ENCODE data around the gene SIRT7.

The SIRT7 gene

DNA sequence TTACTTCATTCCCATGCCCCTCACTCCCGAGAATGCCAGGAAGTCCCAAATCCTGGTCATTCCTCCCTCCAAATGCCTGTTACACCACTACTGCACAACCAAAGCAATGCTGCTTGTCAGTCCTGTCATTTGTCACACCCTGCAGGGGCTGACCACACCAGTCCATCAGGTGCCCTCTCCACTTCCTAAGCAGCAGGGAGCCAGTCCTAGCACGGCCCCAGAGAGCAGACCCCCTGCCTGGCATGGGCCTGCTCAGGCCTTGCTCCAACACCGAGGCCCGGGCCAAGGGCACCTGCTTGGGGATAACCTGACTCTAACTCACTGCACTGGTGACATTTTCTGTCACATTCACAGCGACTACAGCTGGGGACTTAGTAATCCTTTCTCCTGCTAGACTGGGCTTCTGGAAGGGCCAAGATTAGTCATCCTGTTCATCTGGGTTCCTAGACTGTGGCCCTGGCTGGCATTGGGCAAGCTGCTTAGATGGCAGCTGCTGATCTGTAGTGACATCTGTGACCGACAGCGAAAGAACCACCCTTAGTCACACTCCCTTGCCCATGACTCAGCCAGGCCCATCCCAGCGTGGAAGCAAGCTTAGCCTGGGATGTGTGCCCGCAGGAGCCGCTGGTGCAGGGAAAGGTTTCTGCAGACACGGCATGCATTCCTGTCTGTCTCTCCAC, 32.0 kb downstream of the SIRT7 start:
- peak; percentile 97 for DNase-seq (ENCODE audit: low spot score)

- DNase-seq (ENCODE audit: low spot score): no peak
Observed at GRCh38 chr17:81885454-81885853, 32.5 kb downstream of the SIRT7 start.

DNA sequence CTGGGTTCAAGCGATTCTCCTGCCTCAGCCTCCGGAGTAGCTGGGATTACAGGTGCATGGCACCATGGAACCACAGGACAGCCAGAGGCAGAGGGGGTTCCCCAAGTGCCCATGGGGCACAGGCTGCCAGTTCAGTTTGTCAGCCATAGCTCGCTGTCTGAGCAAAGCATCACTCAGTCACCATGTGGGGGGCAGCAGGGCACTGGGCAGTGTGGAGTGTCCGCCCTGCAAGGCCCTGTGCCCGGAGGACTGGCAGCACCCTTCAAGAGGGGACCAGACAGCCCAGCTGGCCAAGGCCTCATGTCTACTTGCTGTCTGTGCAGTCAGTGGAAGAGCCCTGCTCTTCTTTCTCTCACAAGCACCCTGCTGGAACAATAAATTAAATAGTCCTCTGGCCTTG, 33.0 kb downstream of the SIRT7 start:
- DNase-seq (ENCODE audit: low spot score): no peak

- DNase-seq (ENCODE audit: low spot score): no peak
Observed at GRCh38 chr17:81884520-81884919, 33.5 kb downstream of the SIRT7 start.

- no peak for DNase-seq (ENCODE audit: low spot score)
Observed at GRCh38 chr17:81879121-81879520, 38.9 kb downstream of the SIRT7 start.

DNA sequence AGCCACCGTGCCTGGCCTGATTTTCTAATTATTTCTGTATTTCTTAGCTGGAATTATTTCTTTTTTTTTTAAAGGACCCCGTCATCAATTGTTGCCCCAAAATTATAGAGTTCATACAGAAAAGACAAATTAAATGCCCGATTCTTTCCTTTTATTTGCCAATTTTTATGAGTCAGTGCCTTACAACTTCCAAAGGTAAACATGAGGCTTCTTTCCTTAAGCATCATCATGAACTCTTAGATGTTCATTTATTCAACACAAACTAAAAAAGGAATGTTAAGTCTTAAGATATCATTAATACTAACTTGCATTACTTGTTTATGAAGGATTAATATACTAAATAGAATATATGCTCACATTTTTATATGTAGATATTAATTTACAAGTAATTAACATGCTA, 39.7 kb downstream of the SIRT7 start:
- DNase-seq (ENCODE audit: low spot score): no peak

DNA sequence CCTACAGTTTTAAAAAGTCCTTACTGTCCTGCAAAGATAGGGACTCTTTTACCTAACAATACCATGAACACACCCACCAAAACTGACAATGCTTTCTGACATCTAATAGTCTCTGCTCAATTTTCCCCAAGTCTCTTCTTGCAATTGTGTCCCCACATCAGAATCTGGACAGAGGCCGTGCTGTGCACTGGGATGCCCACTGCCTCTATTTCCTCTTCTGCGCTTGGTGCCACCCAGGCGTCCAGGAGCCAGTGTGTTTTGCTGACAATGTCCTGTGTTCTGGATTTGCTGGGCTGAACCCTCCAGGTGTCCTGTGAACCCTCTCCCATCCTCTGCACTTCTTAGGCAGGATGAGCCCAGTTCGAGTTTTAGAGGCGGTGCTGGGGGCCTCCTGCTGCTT, 40.4 kb downstream of the SIRT7 start:
- DNase-seq (ENCODE audit: low spot score): no peak

DNA sequence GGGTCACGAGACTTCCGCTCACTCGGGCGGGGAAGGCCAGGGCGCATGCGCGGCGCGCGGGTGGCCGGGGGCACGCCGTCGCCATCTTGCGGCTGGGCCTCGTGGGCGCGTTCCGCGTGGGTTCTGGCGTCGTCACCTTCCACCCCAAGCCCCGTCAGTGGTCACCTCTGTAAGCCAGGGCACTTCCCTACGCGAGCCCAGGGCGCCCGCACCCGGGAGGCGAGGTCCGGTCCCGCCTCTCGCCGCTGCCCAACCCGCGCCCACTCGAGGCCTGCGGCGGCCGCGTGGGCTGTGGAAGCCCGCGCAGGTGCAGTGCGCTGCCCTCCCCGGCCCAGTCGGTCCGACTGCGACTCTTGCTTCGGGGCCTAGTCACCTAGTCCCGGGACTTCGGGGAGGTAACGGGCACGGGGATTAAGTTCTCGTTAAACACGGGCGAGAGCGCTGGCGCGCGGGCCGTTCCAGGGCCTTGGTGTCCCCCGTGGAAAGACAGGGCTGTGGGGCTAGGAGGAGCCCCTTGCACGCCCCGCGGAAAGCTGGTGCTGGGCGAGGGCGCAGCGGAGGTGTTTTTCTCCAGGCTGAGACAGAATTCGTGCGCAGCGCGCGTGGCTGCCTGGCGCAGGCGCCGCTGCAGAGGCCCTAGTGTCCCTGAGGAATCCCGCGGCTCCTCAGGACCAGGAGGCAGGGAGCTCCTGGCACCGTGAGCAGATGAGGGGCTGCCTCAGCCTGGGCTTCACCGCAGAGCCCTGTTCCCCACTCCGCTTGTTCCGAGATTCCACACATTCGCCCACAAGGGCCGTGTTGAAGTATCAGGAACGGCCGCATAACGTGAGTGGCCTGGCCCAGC, 46.4 kb downstream of the SIRT7 start:
- peak; percentile 91 for DNase-seq (ENCODE audit: low spot score)

GRCh38 chr17:81870981-81871386, 47.0 kb downstream of the SIRT7 start, which contains the start of gene ARHGDIA:
ARHGDIA (minus strand) TSS chr17:81871337; CDS start chr17:81869930, 1,407 bp downstream.
- DNase-seq (ENCODE audit: low spot score): no peak

DNA sequence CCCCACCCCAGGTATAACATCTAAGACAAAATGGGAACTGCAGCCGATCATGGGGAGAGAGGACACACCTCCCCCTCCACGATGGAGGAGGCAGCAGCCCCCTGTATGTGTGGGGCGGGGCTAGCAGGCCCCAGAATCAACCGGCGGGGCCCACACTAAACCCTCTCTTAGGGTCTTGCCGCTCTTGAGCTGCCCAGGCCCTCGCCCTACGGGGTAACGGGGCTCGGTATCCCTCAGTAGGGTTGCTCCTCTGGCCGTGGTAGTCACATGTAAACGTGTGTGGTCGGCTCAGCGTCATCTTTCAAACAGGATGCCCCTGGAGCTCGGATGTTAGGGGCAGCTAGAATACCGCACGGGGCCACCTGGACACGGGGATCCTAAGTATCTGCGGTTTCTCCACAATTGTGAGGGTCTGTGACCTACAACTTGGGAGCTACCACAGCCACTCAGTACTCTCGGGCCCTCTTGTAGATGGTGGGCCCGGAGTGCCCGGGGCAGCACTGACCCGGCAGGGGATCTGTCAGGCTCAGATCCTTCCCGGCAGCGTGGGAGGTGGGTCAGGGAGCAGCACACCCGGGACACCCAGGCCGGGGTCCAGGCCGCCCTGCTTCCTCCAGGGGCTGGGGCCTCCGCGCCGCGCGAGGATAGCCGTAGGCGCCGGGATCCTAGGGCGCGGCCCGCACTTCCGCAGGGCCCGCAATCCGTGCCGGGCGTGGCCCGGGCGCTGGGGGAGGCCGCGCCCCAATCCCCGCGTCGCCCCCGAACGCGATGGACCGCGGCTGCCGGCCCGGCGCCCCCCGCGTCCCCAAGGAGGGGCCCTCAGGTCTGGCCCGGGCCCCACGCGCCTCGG, 47.6 kb downstream of the SIRT7 start:
- peak; percentile 56 for DNase-seq (ENCODE audit: low spot score)

GRCh38 chr17:81869221-81870130, 48.5 kb downstream of the SIRT7 start:
- peak; percentile 38 for DNase-seq (ENCODE audit: low spot score)

- peak; percentile 88 for DNase-seq (ENCODE audit: low spot score)
Observed at GRCh38 chr17:81868674-81869220, 49.2 kb downstream of the SIRT7 start.

- DNase-seq (ENCODE audit: low spot score): peak; percentile 35
Observed at GRCh38 chr17:81867991-81868673, 49.8 kb downstream of the SIRT7 start.

DNA sequence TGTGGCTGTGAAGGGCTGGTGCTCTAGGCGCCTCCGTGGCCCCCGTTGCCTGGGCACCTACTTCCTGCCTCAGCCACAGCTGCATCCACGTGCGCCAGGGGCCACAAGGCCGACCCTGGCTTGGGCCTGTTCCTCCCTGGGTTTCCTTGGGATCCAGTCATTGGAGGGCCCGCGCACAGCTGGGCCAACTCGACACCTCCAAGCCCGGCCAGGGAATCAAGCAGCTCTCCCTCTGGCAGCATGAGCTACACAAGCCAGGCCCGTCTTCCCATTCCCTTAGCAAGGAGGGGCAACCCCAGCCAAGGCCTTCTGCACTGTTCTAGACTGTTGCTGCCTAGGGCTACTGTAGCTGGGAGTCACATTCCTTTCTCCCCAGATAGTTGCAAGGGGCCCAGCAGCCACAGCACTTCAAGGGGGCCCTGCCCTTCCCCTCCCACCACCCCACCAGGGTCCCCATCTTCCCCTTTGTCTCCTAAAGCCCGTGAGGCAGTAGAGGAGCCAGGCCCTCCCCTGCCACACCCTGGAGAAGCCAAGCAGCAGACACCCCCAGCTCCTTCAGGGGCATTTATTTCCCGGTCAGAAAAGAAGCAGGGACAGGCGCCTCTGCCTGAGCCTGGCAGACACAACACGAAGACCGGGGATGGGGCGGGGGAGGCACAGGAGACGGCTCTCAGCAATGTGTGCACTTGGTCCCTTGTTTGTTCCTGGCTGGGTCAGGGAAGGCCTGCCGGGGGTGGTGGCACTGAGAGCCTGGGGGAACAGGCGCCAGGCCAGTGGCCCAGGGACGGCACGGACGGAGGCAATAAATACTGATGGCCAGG, 50.6 kb downstream of the SIRT7 start:
- peak; percentile 50 for DNase-seq (ENCODE audit: low spot score)

GRCh38 chr17:81866440-81867169, 51.4 kb downstream of the SIRT7 start:
- peak; percentile 23 for DNase-seq (ENCODE audit: low spot score)

GRCh38 chr17:81865733-81866439, 52.1 kb downstream of the SIRT7 start:
- peak; percentile 91 for DNase-seq (ENCODE audit: low spot score)

DNA sequence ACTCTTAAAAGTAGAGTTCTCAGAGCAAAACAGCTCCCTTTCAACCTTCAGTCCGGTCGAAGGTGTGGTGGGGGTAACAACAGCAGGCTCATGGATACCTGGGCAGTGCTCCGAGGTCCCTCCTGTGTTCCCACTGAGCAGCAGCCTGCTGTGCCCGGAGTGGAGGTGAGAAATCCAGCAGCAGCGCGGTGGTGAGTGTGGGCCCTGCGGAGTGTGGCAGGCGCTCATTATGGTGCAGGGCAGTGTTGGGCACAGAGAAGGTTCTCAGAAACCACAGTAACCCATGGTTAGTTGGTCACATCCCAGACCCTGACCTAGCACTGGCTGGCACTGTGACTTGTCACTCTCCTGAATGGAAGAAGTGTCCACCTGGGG, 52.6 kb downstream of the SIRT7 start:
- DNase-seq (ENCODE audit: low spot score): no peak
